T-helper 1 cell treated with Interleukin-12 subunit alpha and Interleukin-12 subunit beta and Interleukin-4 antibody, amounts not matched to agents 30 μg/mL and 1 μg/mL, for 36 hours (primary cell): Measurements from ENCODE around the gene TTC36.
"Not testable (repeated sequence)": the region's sequence is repeated elsewhere in the genome, so short reads cannot be mapped to it uniquely, and the experiment has no call there.

Source experiments
- H3K27ac Mint-ChIP-seq: one replicate; pipeline ENCODE4 v1.8.0; 2021; ENCODE audit warnings: mild to moderate bottlenecking, mixed read lengths
- H3K27me3 Mint-ChIP-seq: one replicate; pipeline ENCODE4 v1.8.0; 2021; ENCODE audit warnings: low read depth, mixed read lengths
- H3K36me3 Mint-ChIP-seq: one replicate; pipeline ENCODE4 v1.8.0; 2021; ENCODE audit warnings: low read depth, mixed read lengths
- H3K4me1 Mint-ChIP-seq: one replicate; pipeline ENCODE4 v1.8.0; 2021; ENCODE audit warnings: low read depth, mixed read lengths
- H3K4me3 Mint-ChIP-seq: one replicate; pipeline ENCODE4 v1.8.0; 2021; ENCODE audit warnings: mild to moderate bottlenecking, moderate library complexity, mixed read lengths
- H3K9me3 Mint-ChIP-seq: one replicate; pipeline ENCODE4 v1.8.0; 2021; ENCODE audit warnings: mixed read lengths

The TTC36 gene

GRCh38 chr11:118527109-118527508 is at the start of gene TTC36:
TSS of gene TTC36 (plus strand) at chr11:118527474. CDS start at chr11:118527495, 21 bp downstream.
- no peak within 1 kb of the TSS for H3K27ac Mint-ChIP-seq
- H3K36me3 Mint-ChIP-seq: peaks cover 24% of the 10 kb centered on the region
- H3K9me3 Mint-ChIP-seq: no peaks in the 10 kb centered on the region
- H3K27me3 Mint-ChIP-seq: no peaks in the 10 kb centered on the region
- no peak within 1 kb of the TSS for H3K4me3 Mint-ChIP-seq
- H3K4me1 Mint-ChIP-seq: peaks cover 30% of the 10 kb centered on the region

- H3K9me3 Mint-ChIP-seq, H3K27ac Mint-ChIP-seq, H3K4me1 Mint-ChIP-seq, H3K4me3 Mint-ChIP-seq, H3K27me3 Mint-ChIP-seq: not testable (repeated sequence)
- peaks cover 66% of the 10 kb centered on the region for H3K36me3 Mint-ChIP-seq
Measured at GRCh38 chr11:118481238-118481637, 46.0 kb upstream of the TTC36 start.

- no peaks in the 10 kb centered on the region for H3K27me3 Mint-ChIP-seq
- H3K9me3 Mint-ChIP-seq: no peaks in the 10 kb centered on the region
- no peak overlapping the region for H3K27ac Mint-ChIP-seq
- H3K4me3 Mint-ChIP-seq: no peak overlapping the region
- H3K36me3 Mint-ChIP-seq: peaks cover 51% of the 10 kb centered on the region
- H3K4me1 Mint-ChIP-seq: peaks cover 5% of the 10 kb centered on the region
Measured at GRCh38 chr11:118484405-118484804, 42.9 kb upstream of the TTC36 start.

- H3K9me3 Mint-ChIP-seq: no peaks in the 10 kb centered on the region
- no peaks in the 10 kb centered on the region for H3K27me3 Mint-ChIP-seq
- H3K36me3 Mint-ChIP-seq: peaks cover 50% of the 10 kb centered on the region
- no peak overlapping the region for H3K4me3 Mint-ChIP-seq
- H3K4me1 Mint-ChIP-seq: peaks cover 5% of the 10 kb centered on the region
- H3K27ac Mint-ChIP-seq: no peak overlapping the region
Measured at GRCh38 chr11:118485273-118485672, 42.0 kb upstream of the TTC36 start.

GRCh38 chr11:118488480-118489109 is 38.7 kb upstream of the TTC36 start:
- peak overlapping the region; percentile 49 for H3K27ac Mint-ChIP-seq
- H3K36me3 Mint-ChIP-seq: peaks cover 50% of the 10 kb centered on the region
- no peaks in the 10 kb centered on the region for H3K27me3 Mint-ChIP-seq
- no peaks in the 10 kb centered on the region for H3K9me3 Mint-ChIP-seq
- peaks cover 9% of the 10 kb centered on the region for H3K4me1 Mint-ChIP-seq
- no peak overlapping the region for H3K4me3 Mint-ChIP-seq

GRCh38 chr11:118491041-118491440 is 36.2 kb upstream of the TTC36 start:
- H3K27ac Mint-ChIP-seq: no peak overlapping the region
- no peak overlapping the region for H3K4me3 Mint-ChIP-seq
- no peaks in the 10 kb centered on the region for H3K27me3 Mint-ChIP-seq
- peaks cover 49% of the 10 kb centered on the region for H3K36me3 Mint-ChIP-seq
- peaks cover 9% of the 10 kb centered on the region for H3K4me1 Mint-ChIP-seq
- H3K9me3 Mint-ChIP-seq: no peaks in the 10 kb centered on the region

- Mint-ChIP-seq H3K27ac (no peak overlapping the region), H3K9me3 (no peaks in the 10 kb centered on the region), H3K4me1 (no peaks in the 10 kb centered on the region), H3K27me3 (no peaks in the 10 kb centered on the region), H3K4me3 (no peak overlapping the region), H3K36me3 (peaks cover 61% of the 10 kb centered on the region)
Measured at GRCh38 chr11:118497831-118498230, 29.4 kb upstream of the TTC36 start.

GRCh38 chr11:118503216-118503615 is 24.1 kb upstream of the TTC36 start:
- H3K36me3 Mint-ChIP-seq: peaks cover 68% of the 10 kb centered on the region
- no peak overlapping the region for H3K27ac Mint-ChIP-seq
- no peak overlapping the region for H3K4me3 Mint-ChIP-seq
- no peaks in the 10 kb centered on the region for H3K9me3 Mint-ChIP-seq
- H3K27me3 Mint-ChIP-seq: no peaks in the 10 kb centered on the region
- no peaks in the 10 kb centered on the region for H3K4me1 Mint-ChIP-seq

- H3K27me3 Mint-ChIP-seq: no peaks in the 10 kb centered on the region
- peaks cover 7% of the 10 kb centered on the region for H3K4me1 Mint-ChIP-seq
- H3K4me3 Mint-ChIP-seq: no peak overlapping the region
- no peaks in the 10 kb centered on the region for H3K9me3 Mint-ChIP-seq
- peaks cover 37% of the 10 kb centered on the region for H3K36me3 Mint-ChIP-seq
- no peak overlapping the region for H3K27ac Mint-ChIP-seq
Measured at GRCh38 chr11:118511601-118512000, 15.7 kb upstream of the TTC36 start.

GRCh38 chr11:118514103-118514502 is 13.2 kb upstream of the TTC36 start:
- Mint-ChIP-seq H3K27me3 (no peaks in the 10 kb centered on the region), H3K4me1 (peaks cover 7% of the 10 kb centered on the region), H3K27ac (peak overlapping the region; percentile 69), H3K4me3 (no peak overlapping the region), H3K36me3 (peaks cover 39% of the 10 kb centered on the region), H3K9me3 (no peaks in the 10 kb centered on the region)

- Mint-ChIP-seq H3K27me3 (no peaks in the 10 kb centered on the region), H3K9me3 (no peaks in the 10 kb centered on the region), H3K4me3 (no peak overlapping the region), H3K4me1 (peaks cover 6% of the 10 kb centered on the region), H3K36me3 (peaks cover 42% of the 10 kb centered on the region), H3K27ac (no peak overlapping the region)
Measured at GRCh38 chr11:118519549-118519948, 7.7 kb upstream of the TTC36 start.

- Mint-ChIP-seq H3K36me3 (peaks cover 37% of the 10 kb centered on the region), H3K27ac (no peak overlapping the region), H3K27me3 (no peaks in the 10 kb centered on the region), H3K4me3 (no peak overlapping the region), H3K9me3 (no peaks in the 10 kb centered on the region), H3K4me1 (peaks cover 6% of the 10 kb centered on the region)
Measured at GRCh38 chr11:118521892-118522311, 5.4 kb upstream of the TTC36 start.

- Mint-ChIP-seq H3K27me3 (no peaks in the 10 kb centered on the region), H3K4me1 (peaks cover 7% of the 10 kb centered on the region), H3K36me3 (peaks cover 43% of the 10 kb centered on the region), H3K4me3 (no peak overlapping the region), H3K9me3 (no peaks in the 10 kb centered on the region), H3K27ac (no peak overlapping the region)
Measured at GRCh38 chr11:118522571-118523072, 4.7 kb upstream of the TTC36 start.

- Mint-ChIP-seq H3K9me3 (no peaks in the 10 kb centered on the region), H3K36me3 (peaks cover 43% of the 10 kb centered on the region), H3K27me3 (no peaks in the 10 kb centered on the region), H3K4me3 (no peak overlapping the region), H3K4me1 (peaks cover 12% of the 10 kb centered on the region), H3K27ac (no peak overlapping the region)
Measured at GRCh38 chr11:118524356-118524755, 2.9 kb upstream of the TTC36 start.

GRCh38 chr11:118524757-118525470 is 2.4 kb upstream of the TTC36 start:
- Mint-ChIP-seq H3K27ac (peak overlapping the region; percentile 26), H3K4me1 (peaks cover 17% of the 10 kb centered on the region), H3K36me3 (peaks cover 37% of the 10 kb centered on the region), H3K27me3 (no peaks in the 10 kb centered on the region), H3K9me3 (no peaks in the 10 kb centered on the region), H3K4me3 (no peak overlapping the region)
